Heart left ventricle (tissue), 16 donors: Measurements from ENCODE around the gene POLD4. TPM values are rescaled to one million over a fixed set of nuclear protein-coding genes. Genes with fewer than 3 reads are reported as not detected.
A peak's percentile ranks its signal among the peaks of the same experiment; 100 is the strongest.

Experiments
- ATAC-seq, 4 donors: fragments of 200-7000 bp; cut with Tn5 transposase; one replicate each; pipeline ENCODE4 v1.9.1; 2020 to 2022; ENCODE audit warnings: moderate library complexity in 4 of 4, mild to moderate bottlenecking in 3 of 4, moderate number of reproducible peaks in 1 of 4
- DNase-seq, 5 donors: peaks; one replicate each; pipeline ENCODE4 v3.0.0-alpha.2; 2020
- H3K27ac ChIP-seq, 12 donors: fragments of 200-600 bp; sonication (generic) in 4 of 12; one replicate each; pipeline versions ENCODE4 v1.5.0 to v1.8.0; 2016 to 2022; ENCODE audit warnings: mild to moderate bottlenecking in 2 of 12
- H3K27me3 ChIP-seq, 9 donors: fragments of 200-600 bp; sonication (generic) in 2 of 9; one replicate each; pipeline versions ENCODE4 v1.5.1 to v1.8.0; 2016 to 2022; ENCODE audit warnings: mild to moderate bottlenecking in 3 of 9
- H3K36me3 ChIP-seq, 9 donors: fragments of 200-600 bp; sonication (generic) in 2 of 9; one replicate each; pipeline versions ENCODE4 v1.5.0 to v1.8.0; 2018 to 2022; ENCODE audit warnings: mild to moderate bottlenecking in 2 of 9
- H3K4me1 ChIP-seq, 12 donors: fragments of 200-600 bp; sonication (generic) in 4 of 12; one replicate each; pipeline versions ENCODE4 v1.5.0 to v1.8.0; 2016 to 2022; ENCODE audit warnings: mild to moderate bottlenecking in 3 of 12
- H3K4me3 ChIP-seq, 12 donors: fragments of 200-600 bp; sonication (generic) in 4 of 12; one replicate each; pipeline versions ENCODE4 v1.5.0 to v1.8.0; 2017 to 2022; ENCODE audit warnings: mild to moderate bottlenecking in 9 of 12, moderate library complexity in 4 of 12
- H3K9me3 ChIP-seq, 12 donors: fragments of 200-600 bp; sonication (generic) in 4 of 12; one replicate each; pipeline versions ENCODE4 v1.5.0 to v1.8.0; 2016 to 2022; ENCODE audit warnings: mild to moderate bottlenecking in 1 of 12
- POLR2A ChIP-seq, 2 donors: fragments of 450-650 bp; IDR thresholded peaks; one replicate each; pipeline ENCODE4 v1.6.1; 2017; ENCODE audit warnings: antibody characterized with exemption in 2 of 2, mild to moderate bottlenecking in 2 of 2, moderate library complexity in 2 of 2
- WGBS, 4 donors: extraction: QIAGEN DNeasy Blood & Tissue Kit in 2 of 4; methylation state at CpG; one replicate each; pipeline versions ENCODE4 v1.1.5 to v1.1.7; 2013 to 2018; 5-methylcytosine and 5-hydroxymethylcytosine counted together
- intact Hi-C, 10 donors: fragments of 100-400 bp; cut with DNase I; formaldehyde crosslinking; loops; one replicate each; pipeline versions ENCODE4 v1.11.1 to v1.14.2; 2022
- polyA plus RNA-seq, 2 donors: library from polyadenylated mRNA; stranded (reverse); fragments of 200-250 nt; gene quantifications; one replicate each; pipeline ENCODE4 v1.2.3, GENCODE V29; 2013
- total RNA-seq, 9 donors: library from RNA; depleted of rRNA in 2 of 9; stranded (reverse); fragments of >200 nt in 2 of 9; fragmentation: NEBNext Ultra II Directional in 3 of 9; extraction: Animal tissue kit (Norgen Biotek cat#: 25700) in 3 of 9; gene quantifications; one replicate each; pipeline versions ENCODE4 v1.1.0 to v1.2.4, GENCODE V29; 2016 to 2023
- TF ChIP-seq, protein P1 (sequence below), 12 donors: fragments of 200-600 bp; sonication (generic) in 4 of 12; IDR thresholded peaks; one replicate each; pipeline versions ENCODE4 v1.5.0 to v1.8.0; 2018 to 2022; ENCODE audit warnings: antibody characterized with exemption in 12 of 12, mild to moderate bottlenecking in 5 of 12
- donor health status: ischemic (EF 13 %, LVEDD 7.1; RV severe dilation, severe dysfunction).
- donor health status: healthy with polysubstance abuse.
- donor health status: DM: no; HTN: yes; CAD: no.
- donor health status: DM: no; HTN: no; CAD: no.
- donor health status: ischemic (EF 25% LVEDD 6.9; RV normal size, moderate dysfunction).
- donor health status: ischemic (EF 25% LVEDD 5.7; RV mildly dilated, moderate dysfunction).
- donor health status: healthy.
- donor health status: DM: yes; HTN: yes; CAD: no.
- donor health status: ischemic (EF 35%, LVEDD 5.7; RV mildly dilated, moderate dysfunction).
- donor health status: nonischemic (EF 11% LVEDD 7.7; RV severe dilation, severe dysfunction).
- donor health status: DM: yes; HTN: yes; CAD: no.
- donor health status: PGD.
- donor health status: ischemic (EF 29% LVEDD 5.4; RV normal size, mild dysfunction).
- donor health status: nonischemic (EF 23%, LVEDD 6.1; RV moderate dilation, normal function).

POLD4 gene
- total and polyA plus RNA-seq, 11 donors = 36.0 to 164 (median 59.1) TPM

DNA sequence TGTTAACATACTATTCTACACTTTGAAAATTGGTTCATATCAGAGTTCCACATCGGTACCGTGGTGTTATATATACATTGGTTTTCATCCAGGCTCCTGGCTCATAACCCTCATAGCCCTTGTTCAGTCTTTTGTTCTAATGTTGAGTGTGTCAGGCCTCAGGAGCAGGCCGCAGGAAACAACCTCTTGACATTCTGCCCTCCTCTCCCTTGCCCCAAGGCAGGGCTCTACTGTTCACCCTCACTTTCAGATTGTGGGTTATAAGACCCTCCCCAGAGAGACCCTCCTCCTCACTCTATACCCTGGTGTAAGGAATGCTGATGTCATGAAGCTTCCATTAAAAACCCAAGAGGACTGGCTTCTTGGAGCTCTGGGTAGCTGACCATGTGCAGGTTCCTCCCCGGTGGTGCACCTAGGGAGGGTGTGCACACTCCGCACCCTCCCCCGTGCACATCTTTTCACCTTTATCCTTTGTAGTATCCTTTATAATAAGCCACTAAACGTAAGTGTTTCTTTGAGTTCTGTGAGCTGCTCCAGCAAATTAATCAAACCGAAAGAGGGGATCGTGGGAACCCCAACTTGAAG is 37.9 kb downstream of the POLD4 start:
- WGBS, 4 donors = 80 to 90% (median 86%) methylated on average over 9 of the region's 9 CpGs
- H3K4me1 ChIP-seq = peaks cover 0 to 27% (median 12%) of the 10 kb centered on the region in 12 donors
- H3K4me3 ChIP-seq = no peak overlapping the region
- no peak overlapping the region for H3K27ac ChIP-seq
- no peaks in the 10 kb centered on the region for H3K9me3 ChIP-seq
- no peaks in the 10 kb centered on the region for H3K27me3 ChIP-seq
- DNase-seq = no peak
- no peak for ATAC-seq
- intact Hi-C loops = loop anchor here in 4 of 10 donors (5.0 to 10.0 kb wide), 2 partner anchors 231 to 233 kb away; no protein-coding TSS in a partner anchor
- peaks cover 0 to 6% (median 0%) of the 10 kb centered on the region in 9 donors for H3K36me3 ChIP-seq
- TF ChIP-seq, protein P1, sequence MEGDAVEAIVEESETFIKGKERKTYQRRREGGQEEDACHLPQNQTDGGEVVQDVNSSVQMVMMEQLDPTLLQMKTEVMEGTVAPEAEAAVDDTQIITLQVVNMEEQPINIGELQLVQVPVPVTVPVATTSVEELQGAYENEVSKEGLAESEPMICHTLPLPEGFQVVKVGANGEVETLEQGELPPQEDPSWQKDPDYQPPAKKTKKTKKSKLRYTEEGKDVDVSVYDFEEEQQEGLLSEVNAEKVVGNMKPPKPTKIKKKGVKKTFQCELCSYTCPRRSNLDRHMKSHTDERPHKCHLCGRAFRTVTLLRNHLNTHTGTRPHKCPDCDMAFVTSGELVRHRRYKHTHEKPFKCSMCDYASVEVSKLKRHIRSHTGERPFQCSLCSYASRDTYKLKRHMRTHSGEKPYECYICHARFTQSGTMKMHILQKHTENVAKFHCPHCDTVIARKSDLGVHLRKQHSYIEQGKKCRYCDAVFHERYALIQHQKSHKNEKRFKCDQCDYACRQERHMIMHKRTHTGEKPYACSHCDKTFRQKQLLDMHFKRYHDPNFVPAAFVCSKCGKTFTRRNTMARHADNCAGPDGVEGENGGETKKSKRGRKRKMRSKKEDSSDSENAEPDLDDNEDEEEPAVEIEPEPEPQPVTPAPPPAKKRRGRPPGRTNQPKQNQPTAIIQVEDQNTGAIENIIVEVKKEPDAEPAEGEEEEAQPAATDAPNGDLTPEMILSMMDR (IDR thresholded peaks at IDR 0.05) = no peak

DNA sequence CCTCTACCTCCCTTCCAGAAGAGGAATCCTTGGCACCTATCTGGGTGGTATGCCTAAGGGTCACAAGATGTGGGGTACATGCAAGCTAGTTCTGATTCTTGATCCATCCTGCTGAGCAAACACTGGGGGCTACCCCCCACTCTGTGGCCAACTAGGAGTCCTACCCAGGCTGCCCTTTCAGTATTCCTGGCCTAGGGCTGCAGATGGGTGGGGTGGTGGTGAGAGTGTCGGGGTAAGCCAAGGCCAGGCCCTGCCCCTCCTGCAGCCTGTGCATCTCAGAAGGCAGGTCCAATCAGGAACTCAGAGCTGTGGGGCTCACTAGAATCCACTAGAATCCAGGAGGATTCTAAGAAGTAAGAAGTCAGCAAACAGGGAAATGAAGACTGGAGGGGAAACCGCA is 39.1 kb downstream of the POLD4 start:
- no peak overlapping the region for H3K4me3 ChIP-seq
- 92 to 100% (median 99%) methylated on average over 2 of the region's 2 CpGs for WGBS, 4 donors
- intact Hi-C loops = loop anchor here in 3 of 10 donors (10.0 kb wide), 1 partner anchor 229 kb away; no protein-coding TSS in a partner anchor
- H3K27me3 ChIP-seq = no peaks in the 10 kb centered on the region
- H3K36me3 ChIP-seq = peaks cover 0 to 18% (median 8%) of the 10 kb centered on the region in 9 donors
- ATAC-seq (no peak), DNase-seq (no peak)
- TF ChIP-seq, protein P1 (IDR thresholded peaks at IDR 0.05) = no peak
- TF ChIP-seq POLR2A (IDR thresholded peaks at IDR 0.05) = no peak
- peaks cover 0 to 27% (median 12%) of the 10 kb centered on the region in 12 donors for H3K4me1 ChIP-seq
- no peaks in the 10 kb centered on the region for H3K9me3 ChIP-seq
- no peak overlapping the region for H3K27ac ChIP-seq

DNA sequence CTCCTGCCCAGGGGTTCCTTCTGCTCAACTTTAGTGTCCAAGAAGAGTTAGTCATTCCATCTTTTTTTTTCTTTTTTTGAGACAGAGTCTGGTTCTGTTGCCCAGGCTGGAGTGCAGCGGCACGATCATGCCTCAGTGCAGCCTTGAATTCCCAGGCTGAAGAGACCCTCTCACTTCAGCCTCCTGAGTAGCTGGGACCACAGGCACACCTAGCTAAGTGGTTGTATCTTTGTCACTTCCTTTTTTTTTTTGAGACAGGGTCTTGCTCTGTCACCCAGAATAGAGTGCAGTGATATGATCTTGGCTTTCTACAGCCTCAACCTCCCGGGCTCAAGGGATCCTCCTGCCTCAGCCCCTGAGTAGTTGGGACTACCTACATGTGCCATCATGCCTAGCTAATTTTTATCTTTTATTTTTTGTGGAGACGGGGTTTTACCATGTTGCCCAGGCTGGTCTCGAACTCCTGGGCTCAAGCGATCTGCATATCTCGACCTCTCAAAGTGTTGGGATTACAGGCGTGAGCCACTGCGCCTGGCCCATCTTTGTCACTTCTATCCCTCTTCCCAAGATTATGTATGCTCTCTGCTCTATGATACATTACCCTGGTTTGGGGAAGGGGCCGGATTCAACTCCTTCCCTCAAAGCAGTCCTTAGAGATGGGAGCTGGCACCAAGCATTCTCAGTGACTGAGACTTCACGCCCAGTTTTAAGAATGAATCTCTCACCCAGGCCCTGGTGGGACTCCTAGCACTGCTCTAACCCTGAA is 40.0 kb downstream of the POLD4 start:
- no peak overlapping the region for H3K4me3 ChIP-seq
- peaks cover 0 to 21% (median 7%) of the 10 kb centered on the region in 12 donors for H3K4me1 ChIP-seq
- intact Hi-C loops = loop anchor here in 3 of 10 donors (10.0 kb wide), 1 partner anchor 229 kb away; no protein-coding TSS in a partner anchor
- peak overlapping the region in 1 of 12 donors; percentile 73 for H3K27ac ChIP-seq
- TF ChIP-seq, protein P1 (IDR thresholded peaks at IDR 0.05) = no peak
- no peak for TF ChIP-seq POLR2A (IDR thresholded peaks at IDR 0.05)
- 85 to 92% (median 90%) methylated on average over 11 of the region's 11 CpGs for WGBS, 4 donors
- no peaks in the 10 kb centered on the region for H3K27me3 ChIP-seq
- DNase-seq (no peak), ATAC-seq (no peak)
- H3K9me3 ChIP-seq = no peaks in the 10 kb centered on the region
- H3K36me3 ChIP-seq = peaks cover 0 to 27% (median 15%) of the 10 kb centered on the region in 9 donors
